ENCODE results near the gene SMARCE1.

The SMARCE1 gene

GRCh38 chr17:40647624-40648383 lies at the start of gene SMARCE1:
Gene SMARCE1, minus strand, starts transcription at chr17:40647818. Its CDS starts 2,016 bp downstream, at chr17:40645802.
- DNase-seq: peak; percentile 81

- DNase-seq: peak; percentile 63
These were observed 49.7 kb upstream of the SMARCE1 start for GRCh38 chr17:40697297-40697696.

- no peak for DNase-seq
These were observed 49.0 kb upstream of the SMARCE1 start for GRCh38 chr17:40696651-40697072.

- DNase-seq: no peak
These were observed 48.4 kb upstream of the SMARCE1 start for GRCh38 chr17:40695874-40696472.

- DNase-seq: no peak
These were observed 47.0 kb upstream of the SMARCE1 start for GRCh38 chr17:40694584-40694983.

GRCh38 chr17:40687106-40687505 lies 39.5 kb upstream of the SMARCE1 start:
- no peak for DNase-seq

- no peak for DNase-seq
These were observed 38.6 kb upstream of the SMARCE1 start for GRCh38 chr17:40686192-40686591.

- no peak for DNase-seq
These were observed 33.4 kb upstream of the SMARCE1 start for GRCh38 chr17:40680998-40681397.

GRCh38 chr17:40679523-40679907 lies 31.9 kb upstream of the SMARCE1 start:
- no peak for DNase-seq

- DNase-seq: no peak
These were observed 31.4 kb upstream of the SMARCE1 start for GRCh38 chr17:40678902-40679522.

GRCh38 chr17:40675905-40676304 lies 28.3 kb upstream of the SMARCE1 start:
- no peak for DNase-seq

GRCh38 chr17:40672654-40673053 lies 25.0 kb upstream of the SMARCE1 start:
- no peak for DNase-seq

- peak; percentile 16 for DNase-seq
These were observed 23.7 kb upstream of the SMARCE1 start for GRCh38 chr17:40671282-40671681.

GRCh38 chr17:40666331-40666730 lies 18.7 kb upstream of the SMARCE1 start:
- no peak for DNase-seq

- peak; percentile 35 for DNase-seq
These were observed 17.1 kb upstream of the SMARCE1 start, which contains the start of gene KRT222 for GRCh38 chr17:40664582-40665333. Gene KRT222, minus strand, starts transcription at chr17:40665177. Its CDS starts 78 bp downstream, at chr17:40665099.

GRCh38 chr17:40663252-40663651 lies 15.6 kb upstream of the SMARCE1 start:
- DNase-seq: no peak

GRCh38 chr17:40659911-40660310 lies 12.3 kb upstream of the SMARCE1 start:
- DNase-seq: no peak

- no peak for DNase-seq
These were observed 10.8 kb upstream of the SMARCE1 start for GRCh38 chr17:40658396-40658795.

- no peak for DNase-seq
These were observed 4.3 kb upstream of the SMARCE1 start for GRCh38 chr17:40651939-40652338.

- peak; percentile 71 for DNase-seq
These were observed 858 bp upstream of the SMARCE1 start for GRCh38 chr17:40648384-40648968.

- DNase-seq: peak; percentile 51
These were observed 611 bp downstream of the SMARCE1 start for GRCh38 chr17:40646791-40647623.

GRCh38 chr17:40645943-40646342 lies 1.7 kb downstream of the SMARCE1 start:
- DNase-seq: no peak
